GM06990 (cell line): ENCODE measurements around the gene KIF17.

Experiments
- DNase-seq: peaks from one replicate; pipeline ENCODE4 v3.0.0-alpha.2; 2011; ENCODE audit not compliant: insufficient read length; ENCODE audit errors: extremely low read depth
- H3K27me3 ChIP-seq: replicated peaks from 2 replicates; pipeline ENCODE4 v1.6.0; 2011; ENCODE audit warnings: low read length; ENCODE audit not compliant: control insufficient read depth, insufficient read depth
- H3K36me3 ChIP-seq: 2 replicates; pipeline ENCODE4 v1.5.1; 2011; ENCODE audit warnings: low read length; ENCODE audit not compliant: control insufficient read depth, insufficient read depth
- H3K4me3 ChIP-seq: replicated peaks from 2 replicates; pipeline ENCODE4 v1.5.1; 2011; ENCODE audit warnings: low read depth, mild to moderate bottlenecking, control low read depth, low read length
- TF ChIP-seq, protein P1 (sequence below): IDR thresholded peaks from 2 replicates; pipeline ENCODE4 v1.5.1; 2011; ENCODE audit warnings: low read length, control low read depth, mild to moderate bottlenecking, inconsistent platforms; ENCODE audit not compliant: insufficient read depth, poor library complexity, severe bottlenecking

Gene KIF17

DNA sequence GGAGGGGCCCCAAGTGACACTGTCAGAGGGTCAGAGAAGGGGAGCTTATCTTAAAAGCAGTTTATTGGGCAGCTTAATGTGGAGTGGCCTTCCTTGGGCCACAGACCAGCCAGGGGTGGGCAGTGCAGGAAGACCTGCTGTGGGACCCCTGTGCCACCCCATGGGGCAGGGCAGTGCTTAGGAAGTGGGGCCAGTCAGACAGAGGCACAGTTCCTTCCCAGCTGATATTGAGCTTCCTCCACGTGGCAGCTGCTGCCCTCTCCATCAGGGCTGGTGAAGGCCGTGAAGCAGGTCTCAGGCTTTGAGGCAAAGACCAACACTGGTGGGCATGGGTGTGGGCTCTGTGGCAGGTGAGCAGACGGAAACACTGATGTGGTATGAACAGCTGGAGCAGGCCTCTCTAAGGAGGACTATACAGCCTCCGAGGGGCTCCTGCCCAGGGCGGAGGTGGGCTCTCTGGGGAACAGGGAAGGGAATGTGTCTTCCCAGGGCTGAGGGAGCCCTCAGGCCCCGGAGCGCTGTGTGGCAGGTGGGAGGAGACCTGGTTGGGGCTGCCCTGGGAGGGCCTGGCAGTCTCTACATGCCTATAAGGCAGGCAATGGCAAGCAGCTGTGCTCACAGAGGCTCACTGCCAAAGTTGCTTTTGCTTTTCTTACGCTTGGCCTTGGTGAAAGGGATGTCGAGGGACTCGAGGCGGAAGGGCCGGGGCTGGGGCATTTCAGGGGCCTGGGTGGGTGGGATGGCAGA is 53.7 kb downstream of the KIF17 start:
- Histone ChIP-seq H3K4me3 (no peak overlapping the region), H3K36me3 (no peaks in the 10 kb centered on the region), H3K27me3 (no peaks in the 10 kb centered on the region)
- DNase-seq: no peak
- TF ChIP-seq, protein P1, sequence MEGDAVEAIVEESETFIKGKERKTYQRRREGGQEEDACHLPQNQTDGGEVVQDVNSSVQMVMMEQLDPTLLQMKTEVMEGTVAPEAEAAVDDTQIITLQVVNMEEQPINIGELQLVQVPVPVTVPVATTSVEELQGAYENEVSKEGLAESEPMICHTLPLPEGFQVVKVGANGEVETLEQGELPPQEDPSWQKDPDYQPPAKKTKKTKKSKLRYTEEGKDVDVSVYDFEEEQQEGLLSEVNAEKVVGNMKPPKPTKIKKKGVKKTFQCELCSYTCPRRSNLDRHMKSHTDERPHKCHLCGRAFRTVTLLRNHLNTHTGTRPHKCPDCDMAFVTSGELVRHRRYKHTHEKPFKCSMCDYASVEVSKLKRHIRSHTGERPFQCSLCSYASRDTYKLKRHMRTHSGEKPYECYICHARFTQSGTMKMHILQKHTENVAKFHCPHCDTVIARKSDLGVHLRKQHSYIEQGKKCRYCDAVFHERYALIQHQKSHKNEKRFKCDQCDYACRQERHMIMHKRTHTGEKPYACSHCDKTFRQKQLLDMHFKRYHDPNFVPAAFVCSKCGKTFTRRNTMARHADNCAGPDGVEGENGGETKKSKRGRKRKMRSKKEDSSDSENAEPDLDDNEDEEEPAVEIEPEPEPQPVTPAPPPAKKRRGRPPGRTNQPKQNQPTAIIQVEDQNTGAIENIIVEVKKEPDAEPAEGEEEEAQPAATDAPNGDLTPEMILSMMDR: no peak

DNA sequence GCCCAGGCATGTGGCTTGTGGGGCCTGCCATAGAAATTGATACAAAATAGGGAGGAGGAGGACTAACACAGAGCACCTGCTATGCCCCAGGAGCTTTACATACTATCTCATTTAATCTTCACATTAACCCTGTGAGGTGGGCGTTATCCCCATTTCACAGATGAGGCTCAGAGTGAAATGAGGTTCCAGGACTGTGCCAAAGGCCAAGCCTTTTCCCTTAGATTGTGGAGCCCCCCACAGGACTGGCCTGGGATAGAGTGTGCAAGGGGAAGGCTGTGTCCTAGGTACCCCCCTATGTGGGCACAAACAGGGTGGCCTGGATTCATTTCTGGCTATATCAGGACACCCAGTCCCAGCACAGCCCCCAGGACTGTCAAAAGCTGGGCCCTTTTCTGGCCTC is 54.4 kb downstream of the KIF17 start:
- DNase-seq: no peak
- Histone ChIP-seq H3K36me3 (no peaks in the 10 kb centered on the region), H3K4me3 (no peak overlapping the region), H3K27me3 (no peaks in the 10 kb centered on the region)
- TF ChIP-seq, protein P1: no peak

DNA sequence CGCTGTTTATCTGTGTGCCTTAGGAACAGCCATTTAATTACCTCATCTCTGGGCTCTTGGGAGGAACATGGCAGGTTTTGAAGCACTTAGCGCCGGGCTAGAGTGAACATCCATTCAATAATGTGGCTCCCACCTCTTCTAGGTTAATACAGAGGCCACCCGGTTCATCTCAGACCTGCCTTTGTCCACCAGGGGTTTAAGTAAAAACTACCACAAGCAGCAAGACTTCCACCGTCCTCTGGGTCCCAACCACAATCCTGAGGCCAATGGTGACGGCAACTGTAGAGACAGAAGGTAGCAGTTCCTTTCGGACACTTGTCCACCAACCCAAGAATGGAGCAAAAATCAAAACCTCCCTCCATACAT is 55.7 kb downstream of the KIF17 start:
- H3K4me3 ChIP-seq: peak overlapping the region; percentile 88
- TF ChIP-seq, protein P1: no peak
- peaks cover 6% of the 10 kb centered on the region for H3K36me3 ChIP-seq
- no peaks in the 10 kb centered on the region for H3K27me3 ChIP-seq
- DNase-seq: no peak

DNA sequence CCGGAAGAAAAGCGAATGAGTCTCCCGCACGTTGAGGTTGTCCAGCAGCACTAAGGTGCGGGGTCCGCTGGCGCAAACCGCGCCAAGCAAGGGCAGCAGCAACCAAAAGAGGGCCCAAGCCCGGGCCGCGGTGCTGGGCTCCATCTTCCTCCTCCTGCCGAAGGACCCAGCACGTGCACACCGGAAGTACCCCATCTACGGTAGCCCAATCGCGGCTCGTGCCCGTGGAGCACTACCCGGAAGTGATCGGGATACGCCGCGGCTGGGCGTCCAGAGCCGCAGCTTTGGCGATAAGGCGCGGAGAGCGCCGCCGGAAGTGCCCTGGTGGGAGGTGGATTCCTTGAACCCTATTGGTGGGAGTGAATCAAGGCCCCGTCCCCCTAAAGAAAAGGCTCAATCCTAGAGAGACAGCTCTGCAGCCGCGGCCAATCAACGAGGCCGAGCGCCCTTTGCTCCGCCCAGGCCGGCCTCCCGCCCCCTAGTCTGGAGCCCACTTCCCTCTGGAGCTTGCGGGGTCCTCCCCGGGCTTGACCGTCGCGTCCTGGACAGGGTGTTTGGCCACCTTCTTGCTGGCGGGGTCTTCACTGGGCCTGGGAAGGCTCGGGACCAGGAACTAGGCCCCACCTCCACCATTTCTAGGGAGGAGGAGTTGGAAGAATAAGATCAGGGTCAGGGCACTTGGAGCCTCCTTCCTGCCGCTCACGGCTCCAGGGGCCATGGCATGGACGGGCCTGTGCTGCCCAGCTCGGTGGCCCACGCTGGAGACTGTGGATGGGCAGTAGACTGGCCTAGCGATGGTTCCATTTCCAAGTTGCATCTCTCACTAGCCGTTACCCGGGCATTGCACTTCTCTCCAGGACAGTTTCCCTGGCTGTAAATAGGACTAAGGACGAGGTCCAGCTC is 56.3 kb downstream of the KIF17 start, which contains the start of gene DDOST:
Gene DDOST (minus strand): TSS at position 163 of the 903 bp plus-strand sequence. CDS start 19 bp downstream, at position 144.
- peaks cover 8% of the 10 kb centered on the region for H3K36me3 ChIP-seq
- TF ChIP-seq, protein P1: peak; percentile 48
- no peaks in the 10 kb centered on the region for H3K27me3 ChIP-seq
- DNase-seq: peak; percentile 98
- peak within 1 kb of the TSS; percentile 99 for H3K4me3 ChIP-seq

DNA sequence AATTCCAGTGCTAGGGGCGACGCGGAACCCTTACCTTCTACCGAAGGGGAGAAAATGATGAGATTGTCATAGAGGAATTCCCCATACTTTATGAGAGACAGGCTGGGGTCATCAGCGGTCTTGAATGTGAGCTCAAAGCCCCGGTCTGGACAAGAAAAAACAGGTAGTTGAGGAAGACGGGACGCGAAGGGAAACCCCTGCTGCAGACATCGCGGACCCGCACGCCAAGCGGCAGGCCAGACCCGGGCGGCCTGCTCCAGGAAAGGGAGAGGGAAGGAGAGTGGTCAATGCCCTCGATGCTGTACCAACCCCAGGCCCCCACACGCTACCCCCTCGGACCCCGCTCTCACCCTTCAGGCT is 57.0 kb downstream of the KIF17 start:
- H3K36me3 ChIP-seq: peaks cover 12% of the 10 kb centered on the region
- TF ChIP-seq, protein P1: no peak
- no peaks in the 10 kb centered on the region for H3K27me3 ChIP-seq
- peak overlapping the region; percentile 99 for H3K4me3 ChIP-seq
- DNase-seq: no peak
